Hematopoietic multipotent progenitor cell treated with erythropoietin and hydrocortisone succinate and interleukin-3 and kit ligand, for 8 days (in vitro differentiated cells): ENCODE measurements around the gene RAPGEF3.

ENCODE experiments used
- DNase-seq: peaks from one replicate; pipeline ENCODE4 v3.0.0-alpha.2; 2015

RAPGEF3 gene

GRCh38 chr12:47741340-47741703 lies 17.4 kb downstream of the RAPGEF3 start:
- DNase-seq, result peak; percentile 93

GRCh38 chr12:47740606-47741339 lies 17.9 kb downstream of the RAPGEF3 start:
- no peak for DNase-seq

- peak; percentile 64 for DNase-seq
Observed at GRCh38 chr12:47739979-47740378, 18.7 kb downstream of the RAPGEF3 start.

GRCh38 chr12:47739297-47739696 lies 19.4 kb downstream of the RAPGEF3 start:
- DNase-seq, result no peak

GRCh38 chr12:47737936-47738594 lies 20.6 kb downstream of the RAPGEF3 start:
- no peak for DNase-seq

- DNase-seq, result peak; percentile 23
Observed at GRCh38 chr12:47736877-47737676, 21.6 kb downstream of the RAPGEF3 start.

- no peak for DNase-seq
Observed at GRCh38 chr12:47736216-47736615, 22.5 kb downstream of the RAPGEF3 start.

GRCh38 chr12:47735649-47736048 lies 23.0 kb downstream of the RAPGEF3 start:
- DNase-seq, result no peak

- no peak for DNase-seq
Observed at GRCh38 chr12:47734725-47735480, 23.8 kb downstream of the RAPGEF3 start.

GRCh38 chr12:47733142-47733541 lies 25.5 kb downstream of the RAPGEF3 start:
- DNase-seq, result no peak

GRCh38 chr12:47732504-47732903 lies 26.2 kb downstream of the RAPGEF3 start:
- DNase-seq, result no peak

- DNase-seq, result no peak
Observed at GRCh38 chr12:47731723-47732122, 27.0 kb downstream of the RAPGEF3 start.

GRCh38 chr12:47730341-47730744 lies 28.3 kb downstream of the RAPGEF3 start:
- no peak for DNase-seq

GRCh38 chr12:47729233-47729632 lies 29.4 kb downstream of the RAPGEF3 start:
- no peak for DNase-seq

GRCh38 chr12:47725893-47726292 lies 32.8 kb downstream of the RAPGEF3 start:
- no peak for DNase-seq

- no peak for DNase-seq
Observed at GRCh38 chr12:47725091-47725772, 33.4 kb downstream of the RAPGEF3 start, which contains the start of gene ENDOU. ENDOU (minus strand) TSS chr12:47725490; CDS start chr12:47725413, 77 bp downstream.

GRCh38 chr12:47722941-47723631 lies 35.6 kb downstream of the RAPGEF3 start:
- DNase-seq, result no peak

- no peak for DNase-seq
Observed at GRCh38 chr12:47722136-47722834, 36.4 kb downstream of the RAPGEF3 start.

- no peak for DNase-seq
Observed at GRCh38 chr12:47721431-47721973, 37.2 kb downstream of the RAPGEF3 start.

- DNase-seq, result no peak
Observed at GRCh38 chr12:47718531-47718930, 40.1 kb downstream of the RAPGEF3 start.
